HG02885 (cell line): ENCODE data around the gene CNTN6.

Experiments
- ATAC-seq: cut with Tn5 transposase; IDR thresholded peaks from one replicate; pipeline ENCODE4 v1.9.1; 2021; ENCODE audit warnings: mild to moderate bottlenecking; ENCODE audit not compliant: unreplicated experiment, poor library complexity

CNTN6 gene

DNA sequence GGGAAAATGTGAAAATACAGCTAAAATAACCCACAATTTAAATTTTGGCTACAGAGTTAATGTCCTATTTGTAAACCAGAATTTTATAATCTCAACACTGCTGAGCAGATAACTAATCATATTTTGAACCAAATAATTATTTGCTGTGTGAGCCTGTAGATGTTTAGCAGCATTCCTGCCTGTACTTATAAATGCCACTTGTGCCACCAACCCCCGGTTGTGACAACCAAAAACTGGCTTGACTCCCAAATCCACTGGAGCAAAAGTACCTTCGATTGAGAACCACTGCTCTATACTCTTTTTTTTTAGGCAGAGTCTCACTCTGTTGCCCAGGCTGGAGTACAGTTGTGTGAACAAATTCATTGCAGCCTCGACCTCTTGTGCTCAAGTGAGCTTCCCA, 78.5 kb downstream of the CNTN6 start:
- no peak for ATAC-seq

- no peak for ATAC-seq
Observed at GRCh38 chr3:1172644-1173043, 79.8 kb downstream of the CNTN6 start.

DNA sequence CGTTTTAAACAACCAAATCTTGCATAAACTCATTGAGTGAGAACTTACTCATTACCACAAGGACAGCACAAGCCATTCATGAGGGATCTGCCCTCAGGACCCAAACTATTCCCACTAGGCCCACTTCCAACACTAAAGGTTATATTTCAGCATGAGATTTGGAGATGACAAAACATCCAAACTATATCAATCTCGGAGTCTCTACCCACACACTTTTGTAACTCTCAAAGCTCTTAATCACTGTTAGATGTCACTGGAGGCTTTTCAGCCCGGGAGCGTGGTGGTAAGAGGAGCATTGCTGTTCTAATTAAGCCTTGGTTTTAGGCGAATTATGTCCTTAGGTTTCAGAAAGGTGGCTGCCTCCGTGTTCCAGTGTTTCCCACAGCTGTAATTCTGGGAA, 86.3 kb downstream of the CNTN6 start:
- no peak for ATAC-seq

- ATAC-seq = no peak
Observed at GRCh38 chr3:1183320-1184048, 90.7 kb downstream of the CNTN6 start.

- no peak for ATAC-seq
Observed at GRCh38 chr3:1190569-1190968, 97.7 kb downstream of the CNTN6 start.

- no peak for ATAC-seq
Observed at GRCh38 chr3:1191026-1191425, 98.2 kb downstream of the CNTN6 start.

DNA sequence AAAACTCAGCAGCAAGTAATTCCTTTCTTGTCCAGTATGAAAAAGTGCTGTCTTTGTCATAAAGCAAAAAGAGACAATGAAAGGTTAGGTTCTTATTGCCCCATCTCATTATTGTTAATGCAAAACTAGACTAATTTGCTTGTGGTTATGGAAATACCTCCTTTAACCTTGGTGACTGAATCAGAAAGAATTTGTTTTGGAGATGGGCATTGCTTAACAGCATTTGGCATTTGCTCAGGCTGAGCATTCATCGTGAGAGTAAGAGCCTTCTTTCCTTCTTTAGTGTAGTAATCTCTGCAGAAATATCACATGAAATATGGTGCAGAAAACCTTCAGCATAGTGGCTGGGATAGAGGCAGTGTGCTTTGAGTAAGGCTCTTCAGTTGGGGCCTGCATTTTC, 103.1 kb downstream of the CNTN6 start:
- no peak for ATAC-seq

GRCh38 chr3:1197051-1197450, 104.2 kb downstream of the CNTN6 start:
- no peak for ATAC-seq

GRCh38 chr3:1200371-1200770, 107.5 kb downstream of the CNTN6 start:
- no peak for ATAC-seq

GRCh38 chr3:1207904-1208303, 115.1 kb downstream of the CNTN6 start:
- no peak for ATAC-seq

- no peak for ATAC-seq
Observed at GRCh38 chr3:1214933-1215332, 122.1 kb downstream of the CNTN6 start.

GRCh38 chr3:1216856-1217255, 124.0 kb downstream of the CNTN6 start:
- ATAC-seq = no peak

DNA sequence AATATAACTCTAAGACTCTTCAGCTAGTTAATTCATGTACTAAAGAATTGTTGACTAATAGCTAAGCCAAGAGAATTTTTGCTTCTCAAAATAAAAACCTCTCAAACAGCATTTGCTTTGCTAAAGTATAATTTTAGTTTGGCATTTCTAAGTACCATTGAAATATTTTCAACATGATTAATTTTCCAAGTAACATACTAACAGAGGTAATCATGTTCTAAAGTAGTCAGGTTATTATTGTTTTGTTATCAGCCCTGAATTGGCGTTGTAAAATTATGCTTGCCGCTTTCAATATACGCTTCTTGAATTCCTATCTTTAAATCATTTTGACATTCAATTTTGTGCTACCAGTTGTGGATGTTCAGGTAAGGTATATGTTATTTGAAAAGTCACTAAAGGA, 134.3 kb downstream of the CNTN6 start:
- no peak for ATAC-seq

- no peak for ATAC-seq
Observed at GRCh38 chr3:1228289-1228688, 135.5 kb downstream of the CNTN6 start.

- ATAC-seq = no peak
Observed at GRCh38 chr3:1230920-1231319, 138.1 kb downstream of the CNTN6 start.

GRCh38 chr3:1232276-1232675, 139.5 kb downstream of the CNTN6 start:
- no peak for ATAC-seq

- no peak for ATAC-seq
Observed at GRCh38 chr3:1235526-1236120, 142.8 kb downstream of the CNTN6 start.

- ATAC-seq = no peak
Observed at GRCh38 chr3:1251282-1252060, 158.6 kb downstream of the CNTN6 start.

GRCh38 chr3:1252061-1252430, 159.2 kb downstream of the CNTN6 start:
- ATAC-seq = no peak

DNA sequence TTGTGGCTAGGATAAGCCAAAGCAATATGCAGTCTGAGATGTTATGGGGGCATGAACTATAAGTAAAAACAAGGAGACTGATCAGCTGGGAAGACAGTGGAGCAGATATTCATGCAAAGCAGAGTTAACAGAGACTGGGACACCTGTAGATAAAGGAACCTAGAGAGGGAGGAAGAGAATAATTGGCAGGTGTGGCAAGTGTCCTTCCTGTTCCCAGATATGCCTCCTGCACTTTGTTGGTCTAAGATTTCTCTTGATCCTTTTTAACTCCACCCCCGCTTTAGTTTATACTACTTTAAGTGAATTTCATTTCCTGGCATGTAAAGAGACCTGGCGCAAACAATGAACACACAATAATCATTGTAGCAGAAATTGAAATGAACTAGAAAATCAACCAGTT, 169.4 kb downstream of the CNTN6 start:
- no peak for ATAC-seq

GRCh38 chr3:1263121-1263520, 170.3 kb downstream of the CNTN6 start:
- ATAC-seq = no peak

- ATAC-seq = no peak
Observed at GRCh38 chr3:1269808-1270207, 177.0 kb downstream of the CNTN6 start.
